ENCODE data around the gene BMP7.
"Not testable (repeated sequence)": the region's sequence is repeated elsewhere in the genome, so short reads cannot be mapped to it uniquely, and the experiment has no call there.

Gene BMP7

GRCh38 chr20:57280221-57280620 is 13.8 kb upstream of the BMP7 start:
- DNase-seq (ENCODE audit: extremely low read depth, low read depth), result no peak
- TF ChIP-seq, protein P1, sequence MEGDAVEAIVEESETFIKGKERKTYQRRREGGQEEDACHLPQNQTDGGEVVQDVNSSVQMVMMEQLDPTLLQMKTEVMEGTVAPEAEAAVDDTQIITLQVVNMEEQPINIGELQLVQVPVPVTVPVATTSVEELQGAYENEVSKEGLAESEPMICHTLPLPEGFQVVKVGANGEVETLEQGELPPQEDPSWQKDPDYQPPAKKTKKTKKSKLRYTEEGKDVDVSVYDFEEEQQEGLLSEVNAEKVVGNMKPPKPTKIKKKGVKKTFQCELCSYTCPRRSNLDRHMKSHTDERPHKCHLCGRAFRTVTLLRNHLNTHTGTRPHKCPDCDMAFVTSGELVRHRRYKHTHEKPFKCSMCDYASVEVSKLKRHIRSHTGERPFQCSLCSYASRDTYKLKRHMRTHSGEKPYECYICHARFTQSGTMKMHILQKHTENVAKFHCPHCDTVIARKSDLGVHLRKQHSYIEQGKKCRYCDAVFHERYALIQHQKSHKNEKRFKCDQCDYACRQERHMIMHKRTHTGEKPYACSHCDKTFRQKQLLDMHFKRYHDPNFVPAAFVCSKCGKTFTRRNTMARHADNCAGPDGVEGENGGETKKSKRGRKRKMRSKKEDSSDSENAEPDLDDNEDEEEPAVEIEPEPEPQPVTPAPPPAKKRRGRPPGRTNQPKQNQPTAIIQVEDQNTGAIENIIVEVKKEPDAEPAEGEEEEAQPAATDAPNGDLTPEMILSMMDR (IDR thresholded peaks at IDR 0.05; ENCODE audit: low read depth, low read length, missing control alignments), result no peak
- no peak overlapping the region for H3K4me3 ChIP-seq (replicated peaks; ENCODE audit: low read depth, low read length)

DNA sequence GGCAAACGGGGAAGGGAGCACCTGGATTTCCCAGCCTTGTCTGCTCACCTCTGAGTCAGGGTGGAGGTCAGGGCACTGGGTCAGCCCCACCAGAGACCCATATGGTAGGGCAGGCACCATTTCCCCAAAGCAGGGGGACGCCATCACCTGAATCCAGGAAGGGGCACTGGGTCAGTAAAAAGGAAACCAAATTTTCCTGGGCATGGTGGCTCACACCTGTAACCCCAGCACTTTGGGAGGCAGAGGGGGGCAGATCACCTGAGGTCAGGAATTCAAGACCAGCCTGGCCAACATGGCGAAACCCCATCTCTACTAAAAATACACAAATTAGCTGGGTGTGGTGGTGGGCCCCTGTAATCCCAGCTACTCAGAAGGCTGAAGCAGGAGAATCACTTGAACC is 13.1 kb upstream of the BMP7 start:
- not testable (repeated sequence) for DNase-seq (ENCODE audit: extremely low read depth, low read depth); H3K4me3 ChIP-seq (replicated peaks; ENCODE audit: low read depth, low read length)

DNA sequence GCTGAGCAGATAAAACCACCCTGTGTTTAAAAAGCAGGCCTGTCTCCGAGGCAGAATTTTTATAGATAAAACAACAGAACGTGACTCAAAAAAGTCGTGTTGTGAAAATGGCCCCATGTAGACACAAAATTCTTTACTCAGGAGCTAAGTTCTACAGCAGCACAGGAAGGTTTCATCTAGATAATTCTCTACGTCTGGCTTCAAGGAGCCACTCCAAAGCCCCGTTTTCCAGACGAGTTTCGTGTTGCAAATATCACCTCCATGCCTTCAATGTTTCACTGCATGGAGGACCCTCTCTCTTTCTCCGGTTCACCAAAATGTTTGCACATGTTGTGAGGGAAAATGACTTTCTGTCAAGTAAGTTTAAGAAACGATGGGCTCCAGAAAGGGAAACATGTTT is 12.0 kb upstream of the BMP7 start:
- no peak overlapping the region for H3K4me3 ChIP-seq (replicated peaks; ENCODE audit: low read depth, low read length)
- DNase-seq (ENCODE audit: extremely low read depth, low read depth), result no peak
- TF ChIP-seq, protein P1 (IDR thresholded peaks at IDR 0.05; ENCODE audit: low read depth, low read length, missing control alignments), result no peak

- TF ChIP-seq, protein P1 (IDR thresholded peaks at IDR 0.05; ENCODE audit: low read depth, low read length, missing control alignments), result no peak
- DNase-seq (ENCODE audit: extremely low read depth, low read depth), result no peak
- no peak overlapping the region for H3K4me3 ChIP-seq (replicated peaks; ENCODE audit: low read depth, low read length)
These were observed 11.1 kb upstream of the BMP7 start for GRCh38 chr20:57277398-57278105.

DNA sequence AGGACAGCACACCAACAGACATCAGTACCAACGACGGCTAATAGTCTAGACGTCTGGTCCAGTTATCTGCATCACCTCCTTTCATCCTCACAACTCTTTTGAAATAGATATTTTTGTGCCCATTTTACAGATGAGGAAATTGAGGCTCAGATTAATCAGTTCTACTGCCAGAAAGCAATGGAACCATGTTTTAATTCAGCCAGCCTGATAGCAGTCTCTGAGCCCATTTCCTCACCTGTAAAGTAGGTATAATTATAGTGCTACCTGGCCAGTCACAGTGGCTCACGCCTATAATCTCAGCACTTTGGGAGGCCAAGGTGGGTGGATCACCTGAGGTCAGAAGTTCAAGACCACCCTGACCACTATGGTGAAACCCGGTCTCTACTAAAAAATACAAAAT is 9.8 kb upstream of the BMP7 start:
- TF ChIP-seq, protein P1 (IDR thresholded peaks at IDR 0.05; ENCODE audit: low read depth, low read length, missing control alignments), result no peak
- no peak for DNase-seq (ENCODE audit: extremely low read depth, low read depth)
- H3K4me3 ChIP-seq (replicated peaks; ENCODE audit: low read depth, low read length), result no peak overlapping the region

DNA sequence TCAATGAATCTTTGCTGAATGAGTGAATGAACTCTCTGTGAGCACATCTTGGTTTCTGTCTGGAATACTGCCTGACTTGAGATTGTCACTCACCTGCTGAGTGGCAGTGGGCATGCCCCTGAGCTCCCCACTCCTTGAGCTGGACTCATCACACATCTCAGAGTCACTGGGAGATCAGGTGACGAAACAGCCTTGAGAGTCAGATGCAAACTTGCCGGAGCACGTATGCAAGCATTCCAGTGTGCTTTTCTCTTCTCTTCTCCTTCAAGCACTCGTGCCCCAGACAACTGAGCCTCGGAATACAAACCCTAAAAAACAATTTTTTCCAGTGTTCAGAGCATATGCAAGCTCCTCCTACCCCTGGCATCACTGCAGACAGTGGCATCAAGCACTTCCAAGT is 9.4 kb upstream of the BMP7 start:
- TF ChIP-seq, protein P1 (IDR thresholded peaks at IDR 0.05; ENCODE audit: low read depth, low read length, missing control alignments), result no peak
- no peak overlapping the region for H3K4me3 ChIP-seq (replicated peaks; ENCODE audit: low read depth, low read length)
- DNase-seq (ENCODE audit: extremely low read depth, low read depth), result no peak

GRCh38 chr20:57275334-57275733 is 8.9 kb upstream of the BMP7 start:
- TF ChIP-seq, protein P1 (IDR thresholded peaks at IDR 0.05; ENCODE audit: low read depth, low read length, missing control alignments), result no peak
- no peak overlapping the region for H3K4me3 ChIP-seq (replicated peaks; ENCODE audit: low read depth, low read length)
- no peak for DNase-seq (ENCODE audit: extremely low read depth, low read depth)

All from HFF-Myc (cell line).